GM23338 (cell line): ENCODE data around the gene ZNF800.

Experiments used
- CTCF ChIP-seq, 2 experiments: fragments of 200-600 bp in 1 of 2; sonication (generic) in 1 of 2; conservative IDR thresholded peaks; 2 replicates each; pipeline versions ENCODE4 v1.5.1 to v1.6.1; 2016 to 2017; ENCODE audit warnings: antibody characterized with exemption in 2 of 2, low read depth in 2 of 2, mild to moderate bottlenecking in 2 of 2, moderate library complexity in 1 of 2
- EZH2phosphoT487 ChIP-seq: fragments of 200-600 bp; sonication (generic); IDR thresholded peaks from one replicate; pipeline ENCODE4 v1.8.1; 2018; ENCODE audit warnings: antibody characterized with exemption; ENCODE audit not compliant: unreplicated experiment
- TF ChIP-seq, protein P1 (sequence below): IDR thresholded peaks from one replicate; pipeline ENCODE4 v1.6.1; 2018; ENCODE audit warnings: antibody characterized with exemption; ENCODE audit not compliant: unreplicated experiment

DNA sequence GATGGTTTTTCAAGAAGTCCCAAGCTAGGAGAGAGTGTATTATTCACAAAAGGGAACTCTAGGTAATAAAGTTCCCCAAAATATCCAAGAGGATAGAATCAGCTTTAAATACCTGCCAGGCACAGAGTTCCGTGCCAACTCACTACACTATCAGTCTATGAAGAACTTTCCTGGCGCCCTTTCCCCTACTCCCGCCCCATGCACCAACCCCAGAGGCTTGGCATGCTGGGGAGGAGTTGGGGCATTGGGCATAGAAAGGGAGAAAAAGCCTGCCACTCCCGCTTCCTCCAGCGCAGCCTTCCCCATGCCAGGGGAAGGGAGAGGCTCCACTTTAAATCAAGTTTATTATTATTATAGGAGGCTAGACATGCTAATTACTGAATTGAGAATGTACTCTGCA lies 54.9 kb downstream of the ZNF800 start:
- TF ChIP-seq, protein P1, sequence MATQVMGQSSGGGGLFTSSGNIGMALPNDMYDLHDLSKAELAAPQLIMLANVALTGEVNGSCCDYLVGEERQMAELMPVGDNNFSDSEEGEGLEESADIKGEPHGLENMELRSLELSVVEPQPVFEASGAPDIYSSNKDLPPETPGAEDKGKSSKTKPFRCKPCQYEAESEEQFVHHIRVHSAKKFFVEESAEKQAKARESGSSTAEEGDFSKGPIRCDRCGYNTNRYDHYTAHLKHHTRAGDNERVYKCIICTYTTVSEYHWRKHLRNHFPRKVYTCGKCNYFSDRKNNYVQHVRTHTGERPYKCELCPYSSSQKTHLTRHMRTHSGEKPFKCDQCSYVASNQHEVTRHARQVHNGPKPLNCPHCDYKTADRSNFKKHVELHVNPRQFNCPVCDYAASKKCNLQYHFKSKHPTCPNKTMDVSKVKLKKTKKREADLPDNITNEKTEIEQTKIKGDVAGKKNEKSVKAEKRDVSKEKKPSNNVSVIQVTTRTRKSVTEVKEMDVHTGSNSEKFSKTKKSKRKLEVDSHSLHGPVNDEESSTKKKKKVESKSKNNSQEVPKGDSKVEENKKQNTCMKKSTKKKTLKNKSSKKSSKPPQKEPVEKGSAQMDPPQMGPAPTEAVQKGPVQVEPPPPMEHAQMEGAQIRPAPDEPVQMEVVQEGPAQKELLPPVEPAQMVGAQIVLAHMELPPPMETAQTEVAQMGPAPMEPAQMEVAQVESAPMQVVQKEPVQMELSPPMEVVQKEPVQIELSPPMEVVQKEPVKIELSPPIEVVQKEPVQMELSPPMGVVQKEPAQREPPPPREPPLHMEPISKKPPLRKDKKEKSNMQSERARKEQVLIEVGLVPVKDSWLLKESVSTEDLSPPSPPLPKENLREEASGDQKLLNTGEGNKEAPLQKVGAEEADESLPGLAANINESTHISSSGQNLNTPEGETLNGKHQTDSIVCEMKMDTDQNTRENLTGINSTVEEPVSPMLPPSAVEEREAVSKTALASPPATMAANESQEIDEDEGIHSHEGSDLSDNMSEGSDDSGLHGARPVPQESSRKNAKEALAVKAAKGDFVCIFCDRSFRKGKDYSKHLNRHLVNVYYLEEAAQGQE, result no peak
- TF ChIP-seq CTCF (conservative IDR thresholded peaks at IDR 0.05; ENCODE audit: low read depth in 2 of 2) (no peak), EZH2phosphoT487 (no peak)
